ENCODE results near the gene GPANK1.

GPANK1 gene

GRCh38 chr6:31621991-31622390, 42.8 kb downstream of the GPANK1 start:
- H3K4me3 ChIP-seq (ENCODE audit: low read length) = peak overlapping the region; percentile 80
- no peak for TF ChIP-seq CTCF (conservative IDR thresholded peaks at IDR 0.05; ENCODE audit: low read depth, low read length)
- no peak for DNase-seq (ENCODE audit: low read depth)

GRCh38 chr6:31621320-31621939, 43.4 kb downstream of the GPANK1 start:
- no peak for TF ChIP-seq CTCF (conservative IDR thresholded peaks at IDR 0.05; ENCODE audit: low read depth, low read length)
- peak overlapping the region; percentile 80 for H3K4me3 ChIP-seq (ENCODE audit: low read length)
- no peak for DNase-seq (ENCODE audit: low read depth)

GRCh38 chr6:31620586-31621319, 44.0 kb downstream of the GPANK1 start, which contains the start of gene PRRC2A:
PRRC2A (plus strand) TSS chr6:31620715; CDS start chr6:31622790, 2,075 bp downstream.
- H3K4me3 ChIP-seq (ENCODE audit: low read length) = peak within 1 kb of the TSS; percentile 80
- no peak for TF ChIP-seq CTCF (conservative IDR thresholded peaks at IDR 0.05; ENCODE audit: low read depth, low read length)
- DNase-seq (ENCODE audit: low read depth) = no peak

GRCh38 chr6:31619805-31620585, 44.8 kb downstream of the GPANK1 start:
- peak; percentile 98 for DNase-seq (ENCODE audit: low read depth)
- H3K4me3 ChIP-seq (ENCODE audit: low read length) = peak overlapping the region; percentile 59
- no peak for TF ChIP-seq CTCF (conservative IDR thresholded peaks at IDR 0.05; ENCODE audit: low read depth, low read length)

GRCh38 chr6:31617010-31617409, 47.8 kb downstream of the GPANK1 start:
- TF ChIP-seq CTCF (conservative IDR thresholded peaks at IDR 0.05; ENCODE audit: low read depth, low read length) = no peak
- DNase-seq (ENCODE audit: low read depth) = no peak
- H3K4me3 ChIP-seq (ENCODE audit: low read length) = no peak overlapping the region

- DNase-seq (ENCODE audit: low read depth) = no peak
- no peak overlapping the region for H3K4me3 ChIP-seq (ENCODE audit: low read length)
Observed at GRCh38 chr6:31615748-31616147, 49.0 kb downstream of the GPANK1 start.

More at GRCh38 chr6:31615748-31616147, 49.0 kb downstream of the GPANK1 start:
- no peak for TF ChIP-seq CTCF (conservative IDR thresholded peaks at IDR 0.05; ENCODE audit: low read depth, low read length)

All from retinal pigment epithelial cell (primary cell).